Heart left ventricle (tissue), 13 donors: ENCODE results near the gene DHRS1.

ENCODE experiments used
- CTCF ChIP-seq, 12 donors: fragments of 200-600 bp; sonication (generic) in 4 of 12; IDR thresholded peaks; one replicate each; pipeline versions ENCODE4 v1.5.0 to v1.8.0; 2018 to 2022; ENCODE audit warnings: antibody characterized with exemption in 12 of 12, mild to moderate bottlenecking in 5 of 12
- POLR2A ChIP-seq, 2 donors: fragments of 450-650 bp; IDR thresholded peaks; one replicate each; pipeline ENCODE4 v1.6.1; 2017; ENCODE audit warnings: antibody characterized with exemption in 2 of 2, mild to moderate bottlenecking in 2 of 2, moderate library complexity in 2 of 2
- donor health status: ischemic (EF 13 %, LVEDD 7.1; RV severe dilation, severe dysfunction).
- donor health status: DM: no; HTN: yes; CAD: no.
- donor health status: DM: no; HTN: no; CAD: no.
- donor health status: ischemic (EF 25% LVEDD 6.9; RV normal size, moderate dysfunction).
- donor health status: ischemic (EF 25% LVEDD 5.7; RV mildly dilated, moderate dysfunction).
- donor health status: ischemic (EF 35%, LVEDD 5.7; RV mildly dilated, moderate dysfunction).
- donor health status: nonischemic (EF 11% LVEDD 7.7; RV severe dilation, severe dysfunction).
- donor health status: DM: yes; HTN: yes; CAD: no.
- donor health status: PGD.
- donor health status: ischemic (EF 29% LVEDD 5.4; RV normal size, mild dysfunction).
- donor health status: nonischemic (EF 23%, LVEDD 6.1; RV moderate dilation, normal function).

DNA sequence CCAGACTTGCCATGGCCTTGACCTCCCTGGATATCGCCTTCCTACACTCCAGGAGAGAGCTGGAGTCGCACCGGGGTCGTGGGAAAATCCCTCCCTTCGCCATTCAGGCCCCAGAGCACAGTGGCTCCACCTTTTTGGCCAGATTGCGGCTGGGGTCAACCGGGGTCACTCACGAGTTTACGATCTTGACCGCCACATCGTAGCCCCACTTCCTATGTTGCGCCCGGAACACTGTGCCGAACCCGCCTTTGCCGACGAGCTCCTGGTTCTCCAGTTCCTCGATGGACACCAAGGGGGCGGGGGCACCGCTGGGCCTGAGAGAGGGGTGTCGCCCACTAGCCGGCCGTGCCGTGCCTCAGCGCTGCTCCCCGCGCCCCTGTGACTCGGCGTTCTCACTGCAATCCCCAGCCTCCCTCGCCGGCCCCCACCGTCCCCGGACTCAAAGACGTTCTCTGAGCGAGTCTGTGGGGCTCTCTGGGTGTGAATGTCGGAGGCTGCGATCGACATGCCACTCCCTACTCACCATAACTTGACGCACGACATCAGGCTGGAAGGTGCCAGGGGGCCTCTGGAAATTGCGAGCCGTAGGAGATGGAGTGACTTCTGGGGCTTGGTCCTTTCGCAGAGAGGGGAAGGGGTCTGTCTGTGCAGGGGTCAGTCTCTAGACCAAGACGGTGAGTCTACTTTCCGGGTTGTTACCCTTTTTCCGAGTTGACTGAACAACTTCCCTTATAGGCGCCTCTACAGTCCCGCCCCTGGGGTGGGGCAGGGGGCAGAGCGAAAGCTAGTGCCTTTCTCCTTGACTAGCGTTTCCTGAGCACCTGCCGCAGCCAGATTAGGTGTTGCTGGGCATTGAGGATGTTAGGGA lies 39.9 kb upstream of the DHRS1 start, which contains the start of gene RIPK3:
- TF ChIP-seq CTCF (IDR thresholded peaks at IDR 0.05) (no peak), POLR2A (IDR thresholded peaks at IDR 0.05) (peak in 1 of 2 donors; percentile 26)
